ENCODE results near the gene RALB.

The RALB gene, protein sequence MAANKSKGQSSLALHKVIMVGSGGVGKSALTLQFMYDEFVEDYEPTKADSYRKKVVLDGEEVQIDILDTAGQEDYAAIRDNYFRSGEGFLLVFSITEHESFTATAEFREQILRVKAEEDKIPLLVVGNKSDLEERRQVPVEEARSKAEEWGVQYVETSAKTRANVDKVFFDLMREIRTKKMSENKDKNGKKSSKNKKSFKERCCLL

DNA sequence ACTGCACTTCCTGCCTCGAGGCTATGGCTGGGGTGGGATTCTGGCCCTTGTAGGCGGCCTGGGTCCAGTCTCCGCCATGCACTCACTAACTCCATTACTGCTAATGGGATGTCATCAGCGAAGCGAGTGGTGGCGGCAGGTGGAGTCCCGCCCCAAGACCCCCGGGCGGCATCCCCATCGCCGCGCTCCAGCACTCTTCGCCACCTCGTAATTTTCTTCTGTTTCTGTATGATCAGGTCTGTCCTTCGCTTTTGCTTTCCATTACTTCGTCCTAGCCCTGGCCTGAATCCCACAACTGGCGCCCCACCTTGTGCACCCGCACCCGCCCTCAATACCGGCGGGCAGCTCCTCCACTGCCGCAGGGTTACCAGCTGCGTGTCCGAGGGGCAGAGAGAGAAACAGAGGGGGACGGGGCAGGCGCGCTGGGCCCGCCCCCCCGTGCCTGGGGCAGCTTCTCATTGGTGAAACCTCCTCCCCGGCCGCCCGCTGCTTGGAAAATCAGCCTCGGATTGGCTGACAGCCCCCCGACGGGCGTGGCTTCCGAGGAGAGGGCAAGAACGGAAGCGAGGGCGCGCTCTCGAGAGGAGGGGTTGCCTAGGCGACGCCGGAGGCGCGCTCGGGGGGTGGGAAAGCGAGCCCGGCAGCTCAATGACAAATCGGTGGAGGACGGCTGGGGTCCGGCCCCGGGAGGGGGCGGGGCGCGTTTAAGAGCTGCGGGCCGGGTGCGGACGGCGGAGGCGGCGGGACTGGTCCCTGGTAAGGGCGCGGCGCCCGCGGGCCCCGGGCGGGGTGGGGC, at the start of gene RALB:
RALB (plus strand) TSS at position 628 of the 796 bp plus-strand sequence. CDS start 25,813 bp downstream, outside the sequence.
- CTCF ChIA-PET: interaction anchor here (0.6 to 1.0 kb wide), 5 partner anchors 26 to 1268 kb away, joined by 3 to 4 read pairs (median 3); partner anchors contain the start of gene TMEM185B
- POLR2A ChIA-PET (ENCODE audit: low non-redundant PET): interaction anchor here (0.6 to 1.4 kb wide), 4 partner anchors 10 to 20 kb away, joined by 3 to 8 read pairs (median 3); no protein-coding TSS in a partner anchor
- peak within 1 kb of the TSS; percentile 92 for H3K27ac ChIP-seq
- TF ChIP-seq, protein P1, sequence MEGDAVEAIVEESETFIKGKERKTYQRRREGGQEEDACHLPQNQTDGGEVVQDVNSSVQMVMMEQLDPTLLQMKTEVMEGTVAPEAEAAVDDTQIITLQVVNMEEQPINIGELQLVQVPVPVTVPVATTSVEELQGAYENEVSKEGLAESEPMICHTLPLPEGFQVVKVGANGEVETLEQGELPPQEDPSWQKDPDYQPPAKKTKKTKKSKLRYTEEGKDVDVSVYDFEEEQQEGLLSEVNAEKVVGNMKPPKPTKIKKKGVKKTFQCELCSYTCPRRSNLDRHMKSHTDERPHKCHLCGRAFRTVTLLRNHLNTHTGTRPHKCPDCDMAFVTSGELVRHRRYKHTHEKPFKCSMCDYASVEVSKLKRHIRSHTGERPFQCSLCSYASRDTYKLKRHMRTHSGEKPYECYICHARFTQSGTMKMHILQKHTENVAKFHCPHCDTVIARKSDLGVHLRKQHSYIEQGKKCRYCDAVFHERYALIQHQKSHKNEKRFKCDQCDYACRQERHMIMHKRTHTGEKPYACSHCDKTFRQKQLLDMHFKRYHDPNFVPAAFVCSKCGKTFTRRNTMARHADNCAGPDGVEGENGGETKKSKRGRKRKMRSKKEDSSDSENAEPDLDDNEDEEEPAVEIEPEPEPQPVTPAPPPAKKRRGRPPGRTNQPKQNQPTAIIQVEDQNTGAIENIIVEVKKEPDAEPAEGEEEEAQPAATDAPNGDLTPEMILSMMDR (conservative IDR thresholded peaks at IDR 0.05; ENCODE audit: low read depth): no peak
- DNase-seq (ENCODE audit: low spot score): peak; percentile 99

DNA sequence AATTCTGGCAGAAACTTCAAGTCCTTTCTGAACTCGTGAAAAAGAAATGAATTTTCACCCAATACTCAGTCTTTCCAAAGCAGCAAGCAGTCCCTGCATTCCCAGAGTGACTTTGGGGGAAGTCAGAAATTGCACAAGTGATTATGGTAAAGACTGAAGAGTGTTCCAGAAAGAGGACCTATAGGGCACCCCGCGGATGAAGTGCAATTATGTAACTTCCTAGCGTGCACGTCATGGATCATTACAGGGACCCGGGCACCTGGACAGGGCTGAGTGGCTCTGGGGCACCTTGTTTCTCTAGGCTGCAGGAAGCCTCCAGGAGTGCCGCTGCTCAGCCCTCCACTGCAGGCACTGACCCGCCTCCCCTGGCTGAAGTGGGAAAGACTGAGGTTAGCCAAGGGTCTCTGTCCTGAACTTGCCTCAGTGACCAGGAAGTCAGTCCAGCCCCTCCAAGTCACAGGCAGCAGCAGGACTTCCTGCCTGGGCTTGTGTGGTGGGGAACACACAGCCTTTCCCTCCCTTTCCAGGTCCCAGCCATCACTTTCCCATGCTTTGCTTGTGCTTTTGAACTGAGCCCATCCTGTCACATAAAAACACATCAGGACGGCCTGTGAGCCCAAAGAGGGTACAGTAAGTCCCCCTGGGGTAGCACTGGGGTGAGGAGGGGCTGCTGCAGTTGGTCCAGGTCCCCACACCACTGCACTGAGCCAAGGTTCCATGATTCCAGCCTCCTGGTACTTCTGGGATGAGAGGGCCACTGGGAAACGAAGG, 49.2 kb upstream of the RALB start:
- CTCF ChIA-PET: interaction anchor here (0.7 kb wide), 1 partner anchor 398 kb away, joined by 3 read pairs; no protein-coding TSS in a partner anchor
- POLR2A ChIA-PET (ENCODE audit: low non-redundant PET): no interaction called here
- TF ChIP-seq, protein P1 (conservative IDR thresholded peaks at IDR 0.05; ENCODE audit: low read depth): no peak
- H3K27ac ChIP-seq: no peak overlapping the region
- no peak for DNase-seq (ENCODE audit: low spot score)

DNA sequence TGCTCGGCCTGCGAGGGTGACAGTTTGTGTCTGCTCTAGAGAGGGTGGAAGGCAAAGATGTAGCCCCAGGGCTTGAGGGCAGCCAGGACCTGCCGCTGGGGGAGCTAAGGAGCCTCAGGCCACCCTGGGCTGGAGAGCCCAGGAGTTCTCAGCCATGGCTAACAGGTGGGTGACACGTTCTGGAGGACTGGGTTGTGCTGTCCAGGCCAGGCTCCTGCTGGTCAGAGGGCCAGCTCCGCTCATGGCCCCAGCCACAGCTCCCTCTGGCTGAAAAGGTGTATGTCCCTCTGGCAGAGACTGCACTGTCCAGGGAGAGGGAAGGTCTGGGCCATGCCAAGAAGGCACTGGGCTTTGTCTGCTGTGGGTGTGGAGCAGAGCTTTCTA, 48.6 kb upstream of the RALB start:
- ChIA-PET POLR2A (ENCODE audit: low non-redundant PET) (no interaction called here), CTCF (interaction anchor here (0.7 kb wide), 1 partner anchor 398 kb away, joined by 3 read pairs; no protein-coding TSS in a partner anchor)
- DNase-seq (ENCODE audit: low spot score): no peak
- H3K27ac ChIP-seq: no peak overlapping the region
- TF ChIP-seq, protein P1 (conservative IDR thresholded peaks at IDR 0.05; ENCODE audit: low read depth): no peak

DNA sequence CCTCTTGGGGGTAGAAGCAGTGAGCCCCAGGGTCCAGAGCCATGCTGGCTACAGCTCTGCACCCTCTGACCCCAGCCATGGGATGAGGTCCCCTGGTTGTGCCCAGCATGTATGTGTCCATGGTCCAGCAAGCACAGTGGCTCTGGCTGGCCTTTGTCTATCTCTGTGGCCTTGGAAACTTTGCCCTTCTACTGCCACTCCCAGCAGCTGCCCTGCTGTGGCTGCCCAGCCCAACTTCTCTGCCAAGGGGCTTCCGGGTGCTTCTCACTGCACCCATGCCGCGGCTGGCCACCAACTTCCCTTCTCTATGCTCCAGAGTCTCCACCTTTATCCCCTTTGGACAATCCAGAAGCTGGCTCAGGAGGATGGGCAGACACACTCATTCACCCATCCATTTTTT, 48.2 kb upstream of the RALB start:
- TF ChIP-seq, protein P1 (conservative IDR thresholded peaks at IDR 0.05; ENCODE audit: low read depth): no peak
- no peak for DNase-seq (ENCODE audit: low spot score)
- POLR2A ChIA-PET (ENCODE audit: low non-redundant PET): no interaction called here

DNA sequence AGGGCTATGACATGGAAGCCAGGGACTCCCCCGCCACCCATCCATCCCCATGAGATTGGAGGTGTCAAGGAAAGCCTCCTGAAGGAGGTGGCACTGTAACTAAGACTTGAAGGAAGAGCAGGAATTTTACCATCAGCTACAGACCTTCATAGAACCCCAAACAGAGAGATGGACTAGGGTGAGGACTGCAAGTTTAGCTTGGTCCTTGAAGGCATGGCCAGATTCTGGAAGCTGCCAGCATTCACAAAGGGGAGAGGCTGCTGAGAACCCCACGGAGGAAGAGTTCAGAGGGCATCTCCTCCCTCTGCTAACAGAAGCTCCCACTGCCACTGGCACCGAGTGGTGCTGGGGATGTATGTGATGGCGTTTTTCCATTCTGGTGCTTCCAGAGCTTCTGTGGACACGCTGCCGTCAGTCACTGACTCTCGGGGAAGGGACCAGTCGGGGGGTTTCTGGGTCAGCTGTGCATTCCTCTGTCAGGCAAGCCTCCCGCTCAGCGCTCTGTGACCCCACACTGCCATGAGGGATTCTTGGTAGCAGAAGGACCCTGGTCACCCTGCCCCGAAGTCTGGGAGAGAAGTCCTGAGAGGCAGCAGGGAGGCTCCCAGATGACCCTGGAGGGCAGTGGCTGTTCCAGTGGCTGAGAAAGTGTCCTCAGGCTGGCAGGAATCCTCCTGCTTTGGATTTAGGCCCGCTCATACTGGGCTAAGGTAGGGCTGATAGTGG, 47.5 kb upstream of the RALB start:
- DNase-seq (ENCODE audit: low spot score): no peak
- ChIA-PET POLR2A (ENCODE audit: low non-redundant PET) (no interaction called here), CTCF (interaction anchor here (1.2 kb wide), 1 partner anchor 30 kb away, joined by 4 read pairs; no protein-coding TSS in a partner anchor)
- no peak overlapping the region for H3K27ac ChIP-seq
- TF ChIP-seq, protein P1 (conservative IDR thresholded peaks at IDR 0.05; ENCODE audit: low read depth): no peak

More for the DNA sequence above, 48.2 kb upstream of the RALB start:
- CTCF ChIA-PET: interaction anchor here (1.2 kb wide), 1 partner anchor 29 kb away, joined by 4 read pairs; no protein-coding TSS in a partner anchor
- H3K27ac ChIP-seq: no peak overlapping the region

All from RWPE1 (cell line).